ENCODE results near the gene SRD5A1.

SRD5A1 gene

DNA sequence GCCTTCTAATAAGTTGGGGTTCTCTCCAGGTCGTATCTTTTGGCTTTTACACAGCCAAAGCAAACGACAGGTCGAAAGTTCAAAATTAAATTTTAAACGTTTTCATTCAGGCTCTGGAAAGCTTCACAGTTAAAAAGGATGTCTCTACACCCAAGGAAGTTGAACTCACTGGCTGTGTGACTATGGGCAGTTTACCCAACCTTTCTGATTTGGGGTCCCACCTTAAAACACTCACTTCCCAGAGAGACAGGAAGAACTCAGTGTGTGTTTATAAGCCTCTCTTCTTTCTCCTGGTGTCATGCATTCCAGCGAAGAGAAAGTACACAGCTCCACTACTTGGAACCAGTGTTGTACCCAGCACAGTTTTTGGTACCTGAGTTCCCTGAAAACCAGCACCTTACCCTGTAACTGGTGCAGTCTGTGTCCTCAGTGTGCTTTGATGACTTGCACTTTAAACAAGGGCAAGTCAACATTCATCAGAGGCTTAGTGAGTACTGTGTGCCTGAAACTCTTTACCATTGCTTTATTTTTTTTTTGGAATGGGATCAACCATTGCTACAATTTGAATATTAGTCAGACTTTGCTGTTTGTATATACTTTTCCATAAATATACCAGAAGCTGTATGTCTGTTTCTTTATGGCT lies 1.7 kb downstream of the SRD5A1 start:
- H3K23ac ChIP-seq (ENCODE audit: low read length in 2 of 2) = no peak overlapping the region
- no peak overlapping the region for H2BK120ac ChIP-seq (ENCODE audit: low read depth, low read length)
- peak overlapping the region; percentile 45 for H3K9ac ChIP-seq (ENCODE audit: low read length)
- peak; percentile 19 for DNase-seq
- no peak overlapping the region for H4K91ac ChIP-seq (ENCODE audit: low read length)
- H3K4me3 ChIP-seq (ENCODE audit: insufficient read depth in 1 of 2, low read depth in 1 of 2, low read length in 2 of 2) = peak overlapping the region in 1 of 2 experiments; percentile 30
- H2AK5ac ChIP-seq (ENCODE audit: low read length, severe bottlenecking) = no peak overlapping the region
- peaks cover 18 to 19% of the 10 kb centered on the region in 2 experiments for H3K36me3 ChIP-seq (ENCODE audit: control insufficient read depth in 1 of 2, insufficient read depth in 2 of 2, low read depth in 1 of 2, low read length in 2 of 2)
- no peak overlapping the region for H4K8ac ChIP-seq (ENCODE audit: low read length)
- H3K4me1 ChIP-seq (ENCODE audit: control insufficient read depth, insufficient read depth, low read depth, low read length) = peaks cover 5% of the 10 kb centered on the region
- no peak overlapping the region for H2BK15ac ChIP-seq (ENCODE audit: low read depth, poor library complexity, severe bottlenecking)
- no peak overlapping the region for H3K4me2 ChIP-seq (ENCODE audit: low read length, poor library complexity, severe bottlenecking)
- WGBS = 74% methylated on average over 5 of the region's 5 CpGs
- no peak overlapping the region for H3K18ac ChIP-seq (ENCODE audit: low read depth in 1 of 2, low read length in 2 of 2)
- no peaks in the 10 kb centered on the region for H3K9me3 ChIP-seq (ENCODE audit: control insufficient read depth, low read length)
- H3K4ac ChIP-seq (ENCODE audit: low read depth in 1 of 2, low read length in 2 of 2) = no peak overlapping the region
- no peak overlapping the region for H2BK12ac ChIP-seq (ENCODE audit: low read length in 2 of 2)
- H3K27ac ChIP-seq (ENCODE audit: low read length, poor library complexity, severe bottlenecking) = no peak overlapping the region
- no peak overlapping the region for H2AFZ ChIP-seq (ENCODE audit: low read depth, low read length)
- H2BK5ac ChIP-seq (ENCODE audit: low read depth, low read length, poor library complexity, severe bottlenecking) = no peak overlapping the region
- no peak overlapping the region for H3K14ac ChIP-seq (ENCODE audit: low read length in 2 of 2)
- no peaks in the 10 kb centered on the region for H3K27me3 ChIP-seq (ENCODE audit: control insufficient read depth in 1 of 2, insufficient read depth in 1 of 2, low read length in 2 of 2)
- peaks cover 32% of the 10 kb centered on the region for H3K79me1 ChIP-seq (replicated peaks; ENCODE audit: low read length, poor library complexity, severe bottlenecking)

DNA sequence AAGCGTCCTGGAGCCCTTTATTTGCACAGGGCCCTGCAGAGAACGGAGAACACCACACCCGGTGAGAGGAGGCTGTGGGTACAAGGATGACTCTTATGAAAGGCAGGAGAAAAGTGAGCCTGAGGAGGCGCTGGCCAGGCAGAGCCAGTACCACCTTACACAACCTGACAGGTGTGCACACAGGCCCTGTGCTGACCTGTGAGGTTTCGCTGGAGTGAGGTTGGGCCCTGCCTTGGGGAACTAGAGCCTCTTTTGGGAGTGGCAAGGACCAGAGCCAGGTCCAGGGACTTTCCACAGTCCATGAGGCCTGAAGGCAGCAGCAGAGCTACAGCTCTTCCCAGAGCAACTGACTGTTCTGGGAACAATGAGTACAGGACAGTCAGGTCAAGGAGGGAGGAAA lies 3.1 kb downstream of the SRD5A1 start:
- Histone ChIP-seq H3K23ac (ENCODE audit: low read length in 2 of 2) (no peak overlapping the region), H3K4ac (ENCODE audit: low read depth in 1 of 2, low read length in 2 of 2) (no peak overlapping the region), H2BK12ac (ENCODE audit: low read length in 2 of 2) (no peak overlapping the region), H3K4me3 (ENCODE audit: insufficient read depth in 1 of 2, low read depth in 1 of 2, low read length in 2 of 2) (no peak overlapping the region), H3K27ac (ENCODE audit: low read length, poor library complexity, severe bottlenecking) (no peak overlapping the region), H4K8ac (ENCODE audit: low read length) (no peak overlapping the region), H3K14ac (ENCODE audit: low read length in 2 of 2) (no peak overlapping the region), H4K91ac (ENCODE audit: low read length) (peak overlapping the region; percentile 47), H2BK120ac (ENCODE audit: low read depth, low read length) (no peak overlapping the region), H3K36me3 (ENCODE audit: control insufficient read depth in 1 of 2, insufficient read depth in 2 of 2, low read depth in 1 of 2, low read length in 2 of 2) (peaks cover 8 to 11% of the 10 kb centered on the region in 2 experiments), H3K79me1 (replicated peaks; ENCODE audit: low read length, poor library complexity, severe bottlenecking) (peaks cover 39% of the 10 kb centered on the region), H3K4me1 (ENCODE audit: control insufficient read depth, insufficient read depth, low read depth, low read length) (peaks cover 2% of the 10 kb centered on the region), H3K27me3 (ENCODE audit: control insufficient read depth in 1 of 2, insufficient read depth in 1 of 2, low read length in 2 of 2) (no peaks in the 10 kb centered on the region), H2AFZ (ENCODE audit: low read depth, low read length) (no peak overlapping the region), H2AK5ac (ENCODE audit: low read length, severe bottlenecking) (no peak overlapping the region), H3K9ac (ENCODE audit: low read length) (no peak overlapping the region), H3K18ac (ENCODE audit: low read depth in 1 of 2, low read length in 2 of 2) (no peak overlapping the region), H3K4me2 (ENCODE audit: low read length, poor library complexity, severe bottlenecking) (no peak overlapping the region), H2BK5ac (ENCODE audit: low read depth, low read length, poor library complexity, severe bottlenecking) (no peak overlapping the region), H3K9me3 (ENCODE audit: control insufficient read depth, low read length) (no peaks in the 10 kb centered on the region), H2BK15ac (ENCODE audit: low read depth, poor library complexity, severe bottlenecking) (no peak overlapping the region)
- DNase-seq = no peak
- WGBS = 71% methylated on average over 5 of the region's 5 CpGs

DNA sequence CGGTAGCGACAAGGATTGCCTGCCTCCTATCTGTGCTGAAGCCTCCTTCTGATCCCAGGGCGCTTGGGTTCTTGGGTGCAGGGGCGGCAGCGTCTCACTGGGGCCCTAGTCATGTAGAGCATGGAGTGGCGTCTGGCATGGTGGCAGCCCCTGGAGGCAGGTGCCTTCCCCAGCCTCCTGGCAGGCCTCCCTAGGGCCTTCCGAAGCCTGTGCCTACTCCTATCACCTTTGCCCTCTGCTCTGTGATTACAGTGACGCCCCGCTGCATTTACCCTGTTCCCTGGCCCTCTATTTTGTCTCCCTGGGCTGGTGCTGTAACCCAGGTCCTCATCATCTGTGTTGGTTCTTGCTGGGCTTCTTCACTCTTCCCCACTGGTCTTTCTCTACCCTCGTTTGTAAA lies 3.8 kb downstream of the SRD5A1 start:
- Histone ChIP-seq H2AFZ (ENCODE audit: low read depth, low read length) (no peak overlapping the region), H2AK5ac (ENCODE audit: low read length, severe bottlenecking) (no peak overlapping the region), H2BK120ac (ENCODE audit: low read depth, low read length) (no peak overlapping the region), H3K18ac (ENCODE audit: low read depth in 1 of 2, low read length in 2 of 2) (no peak overlapping the region), H3K27ac (ENCODE audit: low read length, poor library complexity, severe bottlenecking) (no peak overlapping the region), H3K27me3 (ENCODE audit: control insufficient read depth in 1 of 2, insufficient read depth in 1 of 2, low read length in 2 of 2) (no peaks in the 10 kb centered on the region), H2BK12ac (ENCODE audit: low read length in 2 of 2) (no peak overlapping the region), H3K4me2 (ENCODE audit: low read length, poor library complexity, severe bottlenecking) (no peak overlapping the region), H4K91ac (ENCODE audit: low read length) (no peak overlapping the region), H2BK15ac (ENCODE audit: low read depth, poor library complexity, severe bottlenecking) (no peak overlapping the region), H3K9ac (ENCODE audit: low read length) (no peak overlapping the region), H3K9me3 (ENCODE audit: control insufficient read depth, low read length) (no peaks in the 10 kb centered on the region), H4K8ac (ENCODE audit: low read length) (no peak overlapping the region), H3K4me1 (ENCODE audit: control insufficient read depth, insufficient read depth, low read depth, low read length) (peaks cover 2% of the 10 kb centered on the region), H3K23ac (ENCODE audit: low read length in 2 of 2) (no peak overlapping the region), H3K36me3 (ENCODE audit: control insufficient read depth in 1 of 2, insufficient read depth in 2 of 2, low read depth in 1 of 2, low read length in 2 of 2) (peaks cover 4 to 11% of the 10 kb centered on the region in 2 experiments), H3K4ac (ENCODE audit: low read depth in 1 of 2, low read length in 2 of 2) (no peak overlapping the region), H2BK5ac (ENCODE audit: low read depth, low read length, poor library complexity, severe bottlenecking) (no peak overlapping the region), H3K4me3 (ENCODE audit: insufficient read depth in 1 of 2, low read depth in 1 of 2, low read length in 2 of 2) (no peak overlapping the region), H3K14ac (ENCODE audit: low read length in 2 of 2) (no peak overlapping the region), H3K79me1 (replicated peaks; ENCODE audit: low read length, poor library complexity, severe bottlenecking) (peaks cover 45% of the 10 kb centered on the region)
- no peak for DNase-seq
- 93% methylated on average over 10 of the region's 10 CpGs for WGBS

DNA sequence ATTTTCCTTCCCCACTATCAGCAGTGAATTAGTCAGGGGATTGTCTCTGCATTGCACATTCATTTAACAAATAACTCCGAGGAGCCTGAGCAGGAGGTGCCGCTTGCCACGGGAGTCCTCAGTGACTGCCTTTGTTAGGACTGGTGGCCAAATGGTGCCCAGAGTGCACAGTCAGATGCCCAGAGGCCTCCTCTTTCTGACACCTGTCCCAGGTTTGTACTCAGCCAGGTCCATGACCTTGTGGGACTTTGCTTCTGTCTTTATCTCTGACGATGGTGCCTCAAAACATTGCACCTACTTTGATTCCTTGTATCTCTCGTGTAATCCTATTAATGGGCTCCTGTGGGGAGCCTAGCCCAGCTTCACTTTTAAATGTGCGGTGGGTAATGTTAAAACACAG lies 4.3 kb downstream of the SRD5A1 start:
- Histone ChIP-seq H2AFZ (ENCODE audit: low read depth, low read length) (no peak overlapping the region), H2BK15ac (ENCODE audit: low read depth, poor library complexity, severe bottlenecking) (no peak overlapping the region), H2BK12ac (ENCODE audit: low read length in 2 of 2) (no peak overlapping the region), H3K4me1 (ENCODE audit: control insufficient read depth, insufficient read depth, low read depth, low read length) (peaks cover 2% of the 10 kb centered on the region), H2AK5ac (ENCODE audit: low read length, severe bottlenecking) (no peak overlapping the region), H3K4me3 (ENCODE audit: insufficient read depth in 1 of 2, low read depth in 1 of 2, low read length in 2 of 2) (no peak overlapping the region), H4K8ac (ENCODE audit: low read length) (no peak overlapping the region), H4K91ac (ENCODE audit: low read length) (no peak overlapping the region), H3K36me3 (ENCODE audit: control insufficient read depth in 1 of 2, insufficient read depth in 2 of 2, low read depth in 1 of 2, low read length in 2 of 2) (peaks cover 4 to 11% of the 10 kb centered on the region in 2 experiments), H3K27me3 (ENCODE audit: control insufficient read depth in 1 of 2, insufficient read depth in 1 of 2, low read length in 2 of 2) (no peaks in the 10 kb centered on the region), H3K14ac (ENCODE audit: low read length in 2 of 2) (no peak overlapping the region), H2BK5ac (ENCODE audit: low read depth, low read length, poor library complexity, severe bottlenecking) (no peak overlapping the region), H3K4me2 (ENCODE audit: low read length, poor library complexity, severe bottlenecking) (no peak overlapping the region), H3K9me3 (ENCODE audit: control insufficient read depth, low read length) (no peaks in the 10 kb centered on the region), H2BK120ac (ENCODE audit: low read depth, low read length) (no peak overlapping the region), H3K27ac (ENCODE audit: low read length, poor library complexity, severe bottlenecking) (no peak overlapping the region), H3K4ac (ENCODE audit: low read depth in 1 of 2, low read length in 2 of 2) (no peak overlapping the region), H3K18ac (ENCODE audit: low read depth in 1 of 2, low read length in 2 of 2) (no peak overlapping the region), H3K9ac (ENCODE audit: low read length) (no peak overlapping the region), H3K23ac (ENCODE audit: low read length in 2 of 2) (no peak overlapping the region), H3K79me1 (replicated peaks; ENCODE audit: low read length, poor library complexity, severe bottlenecking) (peaks cover 45% of the 10 kb centered on the region)
- WGBS = 87% methylated on average over 6 of the region's 6 CpGs
- no peak for DNase-seq
